Measurements from ENCODE around the gene GCNT2. TPM values are rescaled to one million over a fixed set of nuclear protein-coding genes. Genes with fewer than 3 reads are reported as not detected.
"Not testable (repeated sequence)": the region's sequence is repeated elsewhere in the genome, so short reads cannot be mapped to it uniquely, and the experiment has no call there.

GCNT2 gene
- total RNA-seq, 1 donor from 2014 or later: 16.7 TPM

DNA sequence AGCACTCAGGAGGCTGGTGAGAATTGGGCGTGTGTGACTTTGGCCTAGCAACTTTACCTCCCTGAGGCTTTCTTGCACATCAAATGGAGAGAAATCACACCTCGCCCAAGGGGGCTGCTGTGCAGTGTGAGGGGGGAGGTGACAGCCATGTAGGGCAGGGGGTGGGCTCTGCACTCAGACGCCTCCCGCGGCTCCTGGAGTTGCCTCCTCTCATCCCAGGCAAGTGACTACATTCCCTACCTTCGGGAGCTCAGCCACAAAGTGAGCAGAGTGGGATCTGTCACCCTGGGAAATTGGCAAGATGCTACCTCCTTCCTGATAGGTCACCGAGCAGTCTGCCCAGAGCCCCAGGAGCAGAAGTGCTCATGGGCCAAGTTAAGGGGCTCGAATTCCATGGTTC, 56.0 kb downstream of the GCNT2 start:
- no peak for DNase-seq (ENCODE audit: low spot score in 2 of 2)
- peaks cover 0 to 5% of the 10 kb centered on the region in 2 donors for H3K36me3 ChIP-seq

DNA sequence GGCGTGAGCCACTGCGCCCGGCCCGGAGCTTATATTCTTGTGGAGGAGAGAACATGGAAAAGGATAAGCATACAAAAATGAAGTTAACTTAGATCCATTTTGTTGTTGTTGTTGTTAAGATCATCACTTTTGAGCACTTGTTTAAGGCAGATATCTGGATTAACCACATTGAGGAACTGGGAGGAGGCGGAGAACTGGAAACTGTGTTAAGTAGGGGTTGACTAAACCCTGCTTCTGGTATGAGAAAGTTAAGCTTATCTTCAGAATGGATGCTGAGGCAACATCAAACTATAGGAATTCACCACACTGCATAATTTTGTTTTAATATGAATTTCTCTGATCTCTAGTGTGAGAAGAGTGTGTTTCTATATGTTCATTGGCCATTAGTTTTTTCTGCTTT, 57.6 kb downstream of the GCNT2 start:
- TF ChIP-seq, protein P1, sequence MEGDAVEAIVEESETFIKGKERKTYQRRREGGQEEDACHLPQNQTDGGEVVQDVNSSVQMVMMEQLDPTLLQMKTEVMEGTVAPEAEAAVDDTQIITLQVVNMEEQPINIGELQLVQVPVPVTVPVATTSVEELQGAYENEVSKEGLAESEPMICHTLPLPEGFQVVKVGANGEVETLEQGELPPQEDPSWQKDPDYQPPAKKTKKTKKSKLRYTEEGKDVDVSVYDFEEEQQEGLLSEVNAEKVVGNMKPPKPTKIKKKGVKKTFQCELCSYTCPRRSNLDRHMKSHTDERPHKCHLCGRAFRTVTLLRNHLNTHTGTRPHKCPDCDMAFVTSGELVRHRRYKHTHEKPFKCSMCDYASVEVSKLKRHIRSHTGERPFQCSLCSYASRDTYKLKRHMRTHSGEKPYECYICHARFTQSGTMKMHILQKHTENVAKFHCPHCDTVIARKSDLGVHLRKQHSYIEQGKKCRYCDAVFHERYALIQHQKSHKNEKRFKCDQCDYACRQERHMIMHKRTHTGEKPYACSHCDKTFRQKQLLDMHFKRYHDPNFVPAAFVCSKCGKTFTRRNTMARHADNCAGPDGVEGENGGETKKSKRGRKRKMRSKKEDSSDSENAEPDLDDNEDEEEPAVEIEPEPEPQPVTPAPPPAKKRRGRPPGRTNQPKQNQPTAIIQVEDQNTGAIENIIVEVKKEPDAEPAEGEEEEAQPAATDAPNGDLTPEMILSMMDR (IDR thresholded peaks at IDR 0.05): no peak
- intact Hi-C loops (cut with DNase I): no loop called here
- H3K4me1 ChIP-seq: peaks cover 0 to 3% of the 10 kb centered on the region in 2 donors
- H3K27ac ChIP-seq: no peak overlapping the region
- H3K4me3 ChIP-seq: no peak overlapping the region
- DNase-seq (ENCODE audit: low spot score in 2 of 2): no peak
- H3K36me3 ChIP-seq: peaks cover 0 to 4% of the 10 kb centered on the region in 2 donors
- no peaks in the 10 kb centered on the region for H3K27me3 ChIP-seq
- no peaks in the 10 kb centered on the region for H3K9me3 ChIP-seq

More for the DNA sequence above, 56.0 kb downstream of the GCNT2 start:
- Histone ChIP-seq H3K4me3 (no peak overlapping the region), H3K27ac (no peak overlapping the region), H3K9me3 (no peaks in the 10 kb centered on the region), H3K4me1 (peaks cover 0 to 3% of the 10 kb centered on the region in 2 donors), H3K27me3 (no peaks in the 10 kb centered on the region)
- TF ChIP-seq, protein P1 (IDR thresholded peaks at IDR 0.05): no peak
- intact Hi-C loops (cut with DNase I): no loop called here

DNA sequence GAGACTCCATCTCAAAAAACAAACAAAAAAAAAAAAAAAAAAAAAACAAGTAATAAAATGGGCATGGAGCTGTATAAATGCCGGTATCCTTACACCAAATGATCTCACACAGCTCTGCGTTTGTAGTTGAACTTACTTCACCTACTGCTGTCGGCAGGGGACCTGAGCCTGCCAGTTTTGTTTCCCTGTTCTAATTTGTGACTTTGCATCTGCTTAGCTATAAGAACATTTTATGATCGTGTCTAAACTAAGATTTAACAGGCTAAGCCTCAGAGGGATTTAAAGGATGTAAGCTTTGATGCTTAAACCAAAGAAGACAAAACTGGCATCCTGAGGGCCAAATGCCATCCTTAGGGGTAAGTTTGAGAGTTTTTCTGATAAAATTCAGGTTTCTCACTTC, 58.7 kb downstream of the GCNT2 start:
- TF ChIP-seq, protein P1 (IDR thresholded peaks at IDR 0.05): no peak
- H3K27ac ChIP-seq: no peak overlapping the region
- no peak overlapping the region for H3K4me3 ChIP-seq
- intact Hi-C loops (cut with DNase I): no loop called here
- DNase-seq (ENCODE audit: low spot score in 2 of 2): no peak
- no peaks in the 10 kb centered on the region for H3K36me3 ChIP-seq
- peaks cover 0 to 3% of the 10 kb centered on the region in 2 donors for H3K4me1 ChIP-seq
- H3K27me3 ChIP-seq: no peaks in the 10 kb centered on the region
- no peaks in the 10 kb centered on the region for H3K9me3 ChIP-seq

DNA sequence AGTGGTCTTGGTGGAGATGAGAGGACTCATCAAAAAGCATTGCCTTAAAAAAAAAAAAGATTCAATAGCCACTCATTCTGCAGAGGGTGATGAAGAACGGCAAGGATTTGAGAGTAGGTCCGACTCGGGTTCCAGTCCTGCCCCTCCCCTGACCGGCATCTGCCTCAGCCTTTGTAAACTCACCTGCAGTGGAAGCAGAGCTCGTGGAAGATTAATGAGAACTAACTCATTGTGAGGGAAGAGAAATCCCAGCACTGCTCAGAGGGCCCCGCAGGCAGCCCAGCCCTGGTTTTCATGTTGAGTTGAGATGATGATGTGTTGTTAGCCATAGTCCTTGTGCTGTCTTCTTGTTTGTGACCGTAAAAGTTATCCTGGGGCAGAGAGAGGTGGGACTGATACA, 59.4 kb downstream of the GCNT2 start:
- Histone ChIP-seq H3K4me1 (peaks cover 0 to 3% of the 10 kb centered on the region in 2 donors), H3K27me3 (no peaks in the 10 kb centered on the region), H3K4me3 (no peak overlapping the region), H3K27ac (no peak overlapping the region), H3K36me3 (no peaks in the 10 kb centered on the region), H3K9me3 (no peaks in the 10 kb centered on the region)
- intact Hi-C loops (cut with DNase I): no loop called here
- TF ChIP-seq, protein P1 (IDR thresholded peaks at IDR 0.05): no peak
- DNase-seq (ENCODE audit: low spot score in 2 of 2): no peak

DNA sequence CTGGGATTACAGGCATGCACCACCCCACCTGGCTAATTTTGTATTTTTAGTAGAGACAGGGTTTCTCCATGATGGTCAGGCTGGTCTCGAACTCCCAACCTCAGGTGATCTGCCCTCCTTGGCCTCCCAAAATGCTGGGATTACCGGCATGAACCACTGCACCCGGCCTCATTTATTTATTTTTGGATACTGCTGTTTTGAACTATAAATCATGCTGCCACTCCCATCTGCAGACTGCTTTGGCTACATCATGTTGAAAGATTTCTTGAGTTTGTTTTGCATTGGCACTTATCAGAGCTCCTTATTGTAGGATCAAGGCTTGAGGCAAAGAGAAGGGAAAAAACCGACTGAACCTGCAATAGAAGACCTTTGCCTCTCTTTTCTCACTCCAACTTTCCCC, 60.3 kb downstream of the GCNT2 start:
- H3K36me3 ChIP-seq; H3K27me3 ChIP-seq; intact Hi-C loops (cut with DNase I); H3K4me3 ChIP-seq; H3K9me3 ChIP-seq; H3K27ac ChIP-seq; H3K4me1 ChIP-seq; DNase-seq (ENCODE audit: low spot score in 2 of 2): not testable (repeated sequence)

DNA sequence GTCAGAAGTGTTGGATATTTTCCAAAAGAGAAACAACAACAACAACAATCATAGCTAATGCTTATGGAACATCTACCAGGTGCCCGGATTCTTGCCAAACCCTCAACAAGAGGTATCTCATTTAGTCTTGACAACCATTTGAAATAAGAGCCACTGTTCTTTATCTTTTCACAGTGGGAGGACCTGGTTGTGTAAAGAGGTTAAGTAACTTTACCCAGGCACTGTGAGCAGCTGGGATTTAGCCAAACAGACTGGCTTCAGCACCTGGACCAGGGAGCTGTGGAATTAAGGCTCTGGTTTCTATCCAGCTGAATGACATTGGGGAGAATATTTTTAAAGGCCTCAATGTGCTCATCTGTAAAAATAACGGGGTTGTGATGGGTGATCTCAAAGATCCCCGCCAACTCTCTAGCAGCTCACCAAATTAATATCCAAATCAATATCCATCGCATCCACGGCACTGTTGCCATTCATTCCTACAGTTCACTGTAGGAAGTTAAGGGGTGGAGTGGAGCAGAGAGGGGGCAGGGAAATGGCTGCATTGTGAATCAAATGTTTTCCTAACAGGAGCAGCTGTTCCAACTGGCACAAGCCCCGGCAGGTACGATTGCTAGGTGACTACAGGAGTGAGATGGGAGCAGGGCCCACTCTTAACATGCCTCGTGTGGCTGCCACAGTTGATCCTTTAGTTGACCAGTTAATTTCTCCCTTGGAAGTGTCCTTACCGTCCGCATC, 61.8 kb downstream of the GCNT2 start:
- intact Hi-C loops (cut with DNase I): no loop called here
- Histone ChIP-seq H3K27ac (no peak overlapping the region), H3K27me3 (no peaks in the 10 kb centered on the region), H3K4me3 (no peak overlapping the region), H3K36me3 (no peaks in the 10 kb centered on the region), H3K9me3 (no peaks in the 10 kb centered on the region), H3K4me1 (peaks cover 0 to 3% of the 10 kb centered on the region in 2 donors)
- TF ChIP-seq, protein P1 (IDR thresholded peaks at IDR 0.05): no peak
- DNase-seq (ENCODE audit: low spot score in 2 of 2): no peak
